Stimulated activated CD4-positive, alpha-beta T cell treated with anti-CD3 and anti-CD28 coated beads, Interleukin-4, amount 100 ng/mL, for 1 hour (primary cell): ENCODE data around the gene PROS1.
"Not testable (repeated sequence)": the region's sequence is repeated elsewhere in the genome, so short reads cannot be mapped to it uniquely, and the experiment has no call there.

Experiments
- DNase-seq: peaks from one replicate; pipeline ENCODE4 v3.0.0-alpha.2; 2020

Gene PROS1

DNA sequence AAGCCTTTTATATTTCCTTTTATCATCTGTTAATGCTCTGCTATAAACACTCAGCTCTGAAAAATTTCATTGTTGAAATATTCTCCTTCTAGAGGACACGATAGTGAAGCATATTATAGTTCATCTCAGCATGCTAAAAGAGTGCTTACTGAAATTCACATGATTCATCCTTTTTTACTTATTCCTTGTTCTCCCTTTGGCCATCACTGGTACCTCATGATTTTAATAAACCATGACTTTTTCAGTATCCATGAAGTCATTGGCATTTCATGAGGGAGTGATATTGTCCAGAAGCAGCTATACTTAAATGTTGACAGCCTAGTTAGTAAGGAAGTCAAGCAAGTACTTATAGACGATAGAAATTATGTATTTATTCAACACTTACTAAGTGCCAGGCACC lies 112.7 kb downstream of the PROS1 start:
- DNase-seq: no peak

DNA sequence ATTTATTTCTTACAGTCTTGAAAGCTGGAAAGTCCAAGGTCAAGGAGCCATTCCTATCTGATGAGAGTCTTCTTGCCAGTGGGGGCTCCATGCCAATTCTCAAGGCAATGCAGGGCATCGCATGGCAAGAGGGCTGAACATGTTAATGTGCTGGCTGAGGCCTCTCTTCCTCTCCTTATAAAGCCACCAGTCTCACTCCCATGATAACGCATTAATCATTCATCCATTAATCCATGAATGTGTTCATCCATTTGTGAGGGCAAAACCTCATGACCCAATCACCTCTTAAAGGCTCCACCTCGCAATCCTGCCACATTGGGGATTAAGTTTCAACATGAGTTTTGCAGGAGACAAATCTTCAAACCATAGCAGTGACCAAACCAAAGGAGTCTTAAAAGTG lies 118.3 kb downstream of the PROS1 start:
- DNase-seq: no peak

- DNase-seq: not testable (repeated sequence)
These were observed 121.5 kb downstream of the PROS1 start for GRCh38 chr3:93852228-93852627.

DNA sequence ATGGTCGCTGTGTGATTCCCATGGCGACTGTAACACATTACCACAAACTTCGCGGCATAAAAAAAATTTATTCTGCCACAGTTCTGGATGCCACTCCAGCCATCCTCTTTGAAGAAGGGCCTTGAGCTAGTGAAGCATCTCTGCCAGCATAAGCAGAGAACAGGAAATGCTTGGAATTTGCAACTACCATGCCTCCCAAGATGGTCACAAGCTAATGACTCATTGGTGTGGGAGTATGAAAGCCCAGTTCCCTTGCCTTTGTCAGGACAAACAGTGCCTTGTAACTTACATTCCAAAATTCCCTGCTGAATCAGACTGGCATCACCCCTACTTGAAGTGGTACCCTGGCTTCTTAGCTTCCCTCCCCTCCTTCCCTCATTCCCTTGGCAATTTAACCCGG lies 129.7 kb downstream of the PROS1 start:
- DNase-seq: no peak

DNA sequence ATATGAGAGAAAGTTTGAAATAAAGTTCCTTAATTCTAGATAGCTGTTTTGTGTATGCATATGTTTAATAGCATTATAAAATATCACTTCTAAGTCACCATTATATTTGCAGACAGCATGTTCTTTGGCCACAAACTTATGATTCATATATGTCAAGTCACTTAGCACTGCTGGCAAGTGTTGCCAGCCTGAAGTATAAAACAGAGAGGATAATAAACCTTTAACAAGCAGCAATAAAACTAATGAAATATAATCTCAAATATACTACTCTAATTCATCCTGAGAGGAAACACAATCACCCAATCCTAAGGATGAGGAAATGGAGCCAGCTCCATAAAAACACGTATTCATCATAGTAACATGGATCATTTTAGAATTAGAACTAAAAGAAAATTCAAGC lies 134.5 kb downstream of the PROS1 start:
- not testable (repeated sequence) for DNase-seq
